ENCODE data around the gene OR1J4.

The OR1J4 gene

GRCh38 chr9:122567901-122568300 lies 49.0 kb downstream of the OR1J4 start:
- no peak for DNase-seq (ENCODE audit: extremely low read depth in 1 of 2, low read depth in 1 of 2)
